Gastrocnemius medialis (tissue), 4 donors: Measurements from ENCODE around the gene FHOD3. TPM values are rescaled to one million over a fixed set of nuclear protein-coding genes. Genes with fewer than 3 reads are reported as not detected.

Experiments
- ATAC-seq, 2 donors: fragments of 150-250 bp; one replicate each; pipeline ENCODE4 v1.9.1; 2016
- DNase-seq, 2 donors: peaks; one replicate each; pipeline ENCODE4 v3.0.0-alpha.2; 2019
- H3K27ac ChIP-seq, 4 donors: fragments of 200-600 bp; sonication (generic); 1 replicate in 1 of 4; 2 replicates in 3 of 4; pipeline ENCODE4 v1.5.1; 2016 to 2018; ENCODE audit warnings: mild to moderate bottlenecking in 2 of 4, moderate library complexity in 1 of 4
- H3K27me3 ChIP-seq, 3 donors: fragments of 200-600 bp; sonication (generic) in 2 of 3; 1 replicate in 1 of 3; 2 replicates in 2 of 3; pipeline versions ENCODE4 v1.5.1 to v1.6.0; 2016 to 2019; ENCODE audit warnings: mild to moderate bottlenecking in 1 of 3, moderate library complexity in 1 of 3
- H3K36me3 ChIP-seq, 2 donors: fragments of 200-600 bp; sonication (generic) in 1 of 2; one replicate each; pipeline ENCODE4 v1.5.1; 2017 to 2018
- H3K4me1 ChIP-seq, 2 donors: fragments of 200-600 bp; sonication (generic) in 1 of 2; one replicate each; pipeline ENCODE4 v1.5.1; 2016 to 2017; ENCODE audit warnings: mild to moderate bottlenecking in 2 of 2
- H3K4me3 ChIP-seq, 4 donors: fragments of 200-600 bp; sonication (generic) in 3 of 4; 1 replicate in 1 of 4; 2 replicates in 3 of 4; pipeline ENCODE4 v1.5.1; 2016 to 2019; ENCODE audit warnings: mild to moderate bottlenecking in 2 of 4
- H3K9me3 ChIP-seq, 3 donors: fragments of 200-600 bp; sonication (generic) in 2 of 3; 1 replicate in 1 of 3; 2 replicates in 2 of 3; pipeline ENCODE4 v1.5.1; 2016 to 2019
- POLR2A ChIP-seq, 2 donors: fragments of 450-650 bp; IDR thresholded peaks; one replicate each; pipeline ENCODE4 v1.6.1; 2017; ENCODE audit warnings: antibody characterized with exemption in 2 of 2, mild to moderate bottlenecking in 2 of 2, moderate library complexity in 2 of 2
- in situ Hi-C, 4 donors: fragments of 200-750 bp; cut with MboI; loops; one replicate each; pipeline versions ENCODE4 v1.15.0 to v1.8.0; 2017; ENCODE audit warnings: low sequenced_read_pairs in 4 of 4
- intact Hi-C: fragments of 100-400 bp; cut with DNase I; formaldehyde crosslinking; loops from one replicate; pipeline ENCODE4 v1.15.1; 2023; ENCODE audit warnings: low total_unique reads
- total RNA-seq, 4 donors: library from RNA; depleted of rRNA; stranded (reverse); fragments of >200 nt; gene quantifications; one replicate each; pipeline versions ENCODE4 v1.1.0 to v1.2.3, GENCODE V29; 2016
- TF ChIP-seq, protein P1 (sequence below), 5 experiments: fragments of 450-650 bp in 3 of 5; fragments of 200-600 bp in 2 of 5; sonication (generic) in 2 of 5; IDR thresholded peaks in 4 of 5; conservative IDR thresholded peaks in 1 of 5; 1 replicate in 4 of 5; 2 replicates in 1 of 5; pipeline ENCODE4 v1.5.1; 2016 to 2019; ENCODE audit warnings: antibody characterized with exemption in 5 of 5, mild to moderate bottlenecking in 3 of 5, moderate library complexity in 3 of 5

The FHOD3 gene
- total RNA-seq, 4 donors from 2014 or later, result 10.0 to 32.5 (median 17.0) TPM

DNA sequence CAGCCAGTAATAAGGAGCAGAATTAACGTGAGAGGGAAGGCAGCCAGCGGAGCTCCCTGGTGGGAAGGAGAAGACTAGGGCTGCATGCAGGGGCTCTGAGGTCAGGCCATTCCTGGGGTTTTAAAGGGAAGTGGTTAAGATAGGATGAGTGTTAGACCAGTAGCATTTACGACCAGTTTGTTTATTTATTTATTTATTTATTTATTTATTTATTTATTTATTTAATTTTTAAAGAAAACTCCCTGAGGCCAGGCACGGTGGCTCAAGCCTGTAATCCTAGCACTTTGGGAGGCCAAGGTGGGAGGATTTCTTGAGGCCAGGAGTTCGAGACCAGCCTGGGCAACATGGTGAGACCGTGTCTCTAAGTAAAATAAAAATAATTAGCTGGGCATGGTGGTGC lies 152.8 kb downstream of the FHOD3 start:
- intact Hi-C loops (no loop called here), in situ Hi-C loops (no loop called here)
- no peak for TF ChIP-seq POLR2A (IDR thresholded peaks at IDR 0.05)
- TF ChIP-seq, protein P1, sequence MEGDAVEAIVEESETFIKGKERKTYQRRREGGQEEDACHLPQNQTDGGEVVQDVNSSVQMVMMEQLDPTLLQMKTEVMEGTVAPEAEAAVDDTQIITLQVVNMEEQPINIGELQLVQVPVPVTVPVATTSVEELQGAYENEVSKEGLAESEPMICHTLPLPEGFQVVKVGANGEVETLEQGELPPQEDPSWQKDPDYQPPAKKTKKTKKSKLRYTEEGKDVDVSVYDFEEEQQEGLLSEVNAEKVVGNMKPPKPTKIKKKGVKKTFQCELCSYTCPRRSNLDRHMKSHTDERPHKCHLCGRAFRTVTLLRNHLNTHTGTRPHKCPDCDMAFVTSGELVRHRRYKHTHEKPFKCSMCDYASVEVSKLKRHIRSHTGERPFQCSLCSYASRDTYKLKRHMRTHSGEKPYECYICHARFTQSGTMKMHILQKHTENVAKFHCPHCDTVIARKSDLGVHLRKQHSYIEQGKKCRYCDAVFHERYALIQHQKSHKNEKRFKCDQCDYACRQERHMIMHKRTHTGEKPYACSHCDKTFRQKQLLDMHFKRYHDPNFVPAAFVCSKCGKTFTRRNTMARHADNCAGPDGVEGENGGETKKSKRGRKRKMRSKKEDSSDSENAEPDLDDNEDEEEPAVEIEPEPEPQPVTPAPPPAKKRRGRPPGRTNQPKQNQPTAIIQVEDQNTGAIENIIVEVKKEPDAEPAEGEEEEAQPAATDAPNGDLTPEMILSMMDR (IDR thresholded peaks at IDR 0.05 in 4 of 5, conservative IDR thresholded peaks at IDR 0.05 in 1 of 5), result no peak
- Histone ChIP-seq H3K4me1 (peaks cover 11 to 12% of the 10 kb centered on the region in 2 donors), H3K4me3 (no peak overlapping the region), H3K9me3 (no peaks in the 10 kb centered on the region), H3K27me3 (no peaks in the 10 kb centered on the region), H3K36me3 (no peaks in the 10 kb centered on the region), H3K27ac (no peak overlapping the region)
- no peak for ATAC-seq
- DNase-seq, result no peak

DNA sequence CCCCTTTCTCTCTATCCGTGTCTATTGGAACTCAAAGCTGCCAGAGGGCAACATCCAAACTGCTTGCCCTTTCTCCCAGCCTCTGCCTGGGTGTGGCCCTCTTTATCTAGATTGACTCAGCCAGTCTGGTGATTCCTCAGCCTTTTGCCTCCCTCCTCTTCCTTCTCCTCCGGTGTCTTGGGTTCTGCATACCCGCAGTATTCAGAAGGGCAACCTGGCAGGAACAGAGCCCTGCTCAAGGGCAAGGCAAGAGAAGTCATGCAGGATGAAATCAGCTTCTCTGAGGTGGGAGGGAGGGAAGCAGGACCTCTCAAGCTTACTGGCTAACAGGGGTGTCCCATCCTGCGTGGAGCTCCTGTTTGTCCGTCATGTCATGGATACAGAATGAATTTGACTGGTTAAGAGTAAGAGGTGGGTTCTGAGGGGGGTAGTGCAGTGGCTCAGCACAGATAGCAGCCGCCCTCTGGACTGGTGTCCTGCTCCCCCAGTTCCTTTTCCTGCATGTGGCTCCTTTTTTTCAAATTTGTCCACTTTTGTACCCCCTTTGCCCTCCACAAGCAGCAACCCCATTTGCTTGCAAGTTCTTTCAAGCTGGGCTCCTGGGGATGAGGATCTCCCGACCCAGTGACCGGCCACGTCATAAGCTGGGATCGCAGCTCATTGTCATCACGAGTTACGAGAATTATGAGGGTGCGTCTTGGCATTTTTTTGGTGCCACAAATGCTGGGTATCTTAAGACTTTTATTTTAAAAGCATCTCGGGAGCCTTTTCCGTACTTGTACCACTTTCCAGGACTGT lies 154.1 kb downstream of the FHOD3 start:
- no peaks in the 10 kb centered on the region for H3K36me3 ChIP-seq
- no peak overlapping the region for H3K27ac ChIP-seq
- in situ Hi-C loops (no loop called here), intact Hi-C loops (no loop called here)
- peaks cover 3% of the 10 kb centered on the region in 2 donors for H3K4me1 ChIP-seq
- TF ChIP-seq, protein P1 (IDR thresholded peaks at IDR 0.05 in 4 of 5, conservative IDR thresholded peaks at IDR 0.05 in 1 of 5), result no peak
- no peak for TF ChIP-seq POLR2A (IDR thresholded peaks at IDR 0.05)
- DNase-seq, result no peak
- no peaks in the 10 kb centered on the region for H3K9me3 ChIP-seq
- no peak for ATAC-seq
- no peak overlapping the region for H3K4me3 ChIP-seq
- H3K27me3 ChIP-seq, result no peaks in the 10 kb centered on the region

DNA sequence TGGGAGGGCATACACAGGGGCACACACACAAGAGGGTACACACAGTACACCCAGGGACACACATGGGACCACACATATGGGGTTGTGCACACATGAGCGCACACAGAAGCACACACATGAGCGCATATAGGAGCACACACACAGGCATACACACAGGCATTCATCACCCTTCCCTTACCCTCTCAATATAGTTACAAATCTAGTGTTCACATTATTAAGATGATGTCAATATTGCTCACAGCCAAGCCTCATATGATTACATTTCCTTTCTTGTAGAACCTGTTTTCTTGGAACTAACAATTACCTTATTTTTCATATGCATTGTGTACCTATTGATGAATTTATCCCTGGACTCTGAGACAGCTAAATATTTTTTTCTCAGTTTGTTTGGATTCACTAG lies 156.7 kb downstream of the FHOD3 start:
- Histone ChIP-seq H3K36me3 (no peaks in the 10 kb centered on the region), H3K27ac (no peak overlapping the region), H3K4me1 (peaks cover 19 to 24% of the 10 kb centered on the region in 2 donors), H3K9me3 (no peaks in the 10 kb centered on the region), H3K27me3 (no peaks in the 10 kb centered on the region), H3K4me3 (no peak overlapping the region)
- TF ChIP-seq, protein P1 (IDR thresholded peaks at IDR 0.05 in 4 of 5, conservative IDR thresholded peaks at IDR 0.05 in 1 of 5), result no peak
- TF ChIP-seq POLR2A (IDR thresholded peaks at IDR 0.05), result no peak
- DNase-seq (no peak), ATAC-seq (no peak)
- intact Hi-C loops (no loop called here), in situ Hi-C loops (no loop called here)

- H3K4me1 ChIP-seq, result peaks cover 19 to 24% of the 10 kb centered on the region in 2 donors
- intact Hi-C loops, result no loop called here
- no peak for DNase-seq
- in situ Hi-C loops, result no loop called here
- H3K36me3 ChIP-seq, result no peaks in the 10 kb centered on the region
- no peak for TF ChIP-seq POLR2A (IDR thresholded peaks at IDR 0.05)
- TF ChIP-seq, protein P1 (IDR thresholded peaks at IDR 0.05 in 4 of 5, conservative IDR thresholded peaks at IDR 0.05 in 1 of 5), result no peak
- no peak for ATAC-seq
- no peak overlapping the region for H3K27ac ChIP-seq
- H3K27me3 ChIP-seq, result no peaks in the 10 kb centered on the region
- H3K4me3 ChIP-seq, result no peak overlapping the region
- H3K9me3 ChIP-seq, result no peaks in the 10 kb centered on the region
Observed at GRCh38 chr18:36454848-36455458, 157.4 kb downstream of the FHOD3 start.
